ENCODE data around the gene CNPY4. TPM values are rescaled to one million over a fixed set of nuclear protein-coding genes. Genes with fewer than 3 reads are reported as not detected.

CNPY4 gene
- total and polyA plus RNA-seq, 2 donors (not counting 1 experiment from before 2014, with no cell fraction given) = 8.0 to 13.9 TPM

- peaks cover 50% of the 10 kb centered on the region for H3K4me1 Mint-ChIP-seq
- H3K27ac Mint-ChIP-seq = peak overlapping the region; percentile 87
- Histone ChIP-seq H3K27me3 (replicated peaks in 1 of 4; ENCODE audit: control extremely low read depth in 1 of 4, control insufficient read depth in 3 of 4, insufficient read depth in 4 of 4, low read length in 3 of 4) (no peaks in the 10 kb centered on the region), H3K36me3 (replicated peaks in 1 of 2; ENCODE audit: control extremely low read depth in 1 of 2, control insufficient read depth in 1 of 2, extremely low read depth in 1 of 2, insufficient read depth in 2 of 2, low read length in 1 of 2) (peaks cover 0 to 51% of the 10 kb centered on the region in 2 experiments), H3K27ac (ENCODE audit: low read length in 2 of 2) (peak overlapping the region; percentile 54 to 84), H3K9ac (ENCODE audit: low read length) (no peak overlapping the region), H3K9me3 (ENCODE audit: control extremely low read depth in 1 of 3, control insufficient read depth in 2 of 3, insufficient read depth in 1 of 3, low read length in 2 of 3) (no peaks in the 10 kb centered on the region), H3K4me2 (replicated peaks; ENCODE audit: low read depth, low read length, poor library complexity, severe bottlenecking) (peak overlapping the region; percentile 92), H2AFZ (ENCODE audit: insufficient read depth, low read depth, low read length, poor library complexity, severe bottlenecking) (no peak overlapping the region), H3K4me3 (ENCODE audit: control extremely low read depth in 1 of 5, extremely low read depth in 1 of 5, insufficient read depth in 1 of 5, low read depth in 2 of 5, low read length in 4 of 5) (peak overlapping the region in 1 of 5 experiments; percentile 11), H3K4me1 (ENCODE audit: control insufficient read depth in 2 of 2, insufficient read depth in 2 of 2, low read length in 2 of 2) (peaks cover 34 to 46% of the 10 kb centered on the region in 2 donors), H4K20me1 (ENCODE audit: control insufficient read depth, insufficient read depth, low read length, poor library complexity, severe bottlenecking) (peaks cover 28% of the 10 kb centered on the region), H3K79me2 (ENCODE audit: control insufficient read depth, insufficient read depth, low read length) (peaks cover 42% of the 10 kb centered on the region)
- ChIA-PET CTCF (interaction anchor here (0.9 to 5.1 kb wide), 5 partner anchors 8 to 34 kb away, joined by 3 to 18 read pairs (median 3); partner anchors contain the start of gene LAMTOR4), POLR2A (interaction anchor here (0.6 to 2.9 kb wide), 6 partner anchors 8 to 61 kb away, joined by 4 to 16 read pairs (median 7); partner anchors contain the start of genes GPC2 and LAMTOR4)
- intact Hi-C loops (cut with micrococcal nuclease) = loop anchor here (5.0 kb wide), 2 partner anchors 36 to 181 kb away; no protein-coding TSS in a partner anchor
- TF ChIP-seq CTCF (IDR thresholded peaks at IDR 0.05) (no peak), EZH2 (IDR thresholded peaks at IDR 0.05; ENCODE audit: borderline replicate concordance, insufficient read depth, low read depth, low read length, poor library complexity, severe bottlenecking) (no peak)
- WGBS (ENCODE audit: insufficient coverage) = 67% methylated on average over 12 of the region's 16 CpGs
- H3K27me3 Mint-ChIP-seq = no peaks in the 10 kb centered on the region
- peak; percentile 58 for DNase-seq
- peak overlapping the region; percentile 87 for H3K4me3 Mint-ChIP-seq
- H3K9me3 Mint-ChIP-seq (ENCODE audit: insufficient read depth) = no peaks in the 10 kb centered on the region
- peak; percentile 20 for ATAC-seq (ENCODE audit: low read depth)
Measured at GRCh38 chr7:100156331-100157068, 37.1 kb downstream of the CNPY4 start.

- no peaks in the 10 kb centered on the region for H3K27me3 ChIP-seq (replicated peaks in 1 of 4; ENCODE audit: control extremely low read depth in 1 of 4, control insufficient read depth in 3 of 4, insufficient read depth in 4 of 4, low read length in 3 of 4)
- peaks cover 45% of the 10 kb centered on the region for H3K4me1 Mint-ChIP-seq
Measured at GRCh38 chr7:100157069-100157333, 37.6 kb downstream of the CNPY4 start.

More at GRCh38 chr7:100157069-100157333, 37.6 kb downstream of the CNPY4 start:
- H2AFZ ChIP-seq (ENCODE audit: insufficient read depth, low read depth, low read length, poor library complexity, severe bottlenecking) = no peak overlapping the region
- Mint-ChIP-seq H3K9me3 (ENCODE audit: insufficient read depth) (no peaks in the 10 kb centered on the region), H3K4me3 (peak overlapping the region; percentile 87), H3K27ac (peak overlapping the region; percentile 87), H3K27me3 (no peaks in the 10 kb centered on the region)
- peaks cover 0 to 49% of the 10 kb centered on the region in 2 experiments for H3K36me3 ChIP-seq (replicated peaks in 1 of 2; ENCODE audit: control extremely low read depth in 1 of 2, control insufficient read depth in 1 of 2, extremely low read depth in 1 of 2, insufficient read depth in 2 of 2, low read length in 1 of 2)
- CTCF ChIA-PET = interaction anchor here (0.9 to 5.1 kb wide), 5 partner anchors 8 to 33 kb away, joined by 3 to 18 read pairs (median 3); partner anchors contain the start of gene LAMTOR4
- peak overlapping the region; percentile 54 to 84 for H3K27ac ChIP-seq (ENCODE audit: low read length in 2 of 2)
- WGBS (ENCODE audit: insufficient coverage) = 69% methylated on average over 4 of the region's 5 CpGs
- ATAC-seq (ENCODE audit: low read depth) (no peak), DNase-seq (peak; percentile 28)
- peaks cover 28% of the 10 kb centered on the region for H4K20me1 ChIP-seq (ENCODE audit: control insufficient read depth, insufficient read depth, low read length, poor library complexity, severe bottlenecking)
- intact Hi-C loops (cut with micrococcal nuclease) = loop anchor here (5.0 kb wide), 2 partner anchors 35 to 180 kb away; no protein-coding TSS in a partner anchor
- H3K4me1 ChIP-seq (ENCODE audit: control insufficient read depth in 2 of 2, insufficient read depth in 2 of 2, low read length in 2 of 2) = peaks cover 29 to 41% of the 10 kb centered on the region in 2 donors
- H3K9ac ChIP-seq (ENCODE audit: low read length) = no peak overlapping the region
- no peaks in the 10 kb centered on the region for H3K9me3 ChIP-seq (ENCODE audit: control extremely low read depth in 1 of 3, control insufficient read depth in 2 of 3, insufficient read depth in 1 of 3, low read length in 2 of 3)
- POLR2A ChIA-PET = interaction anchor here (0.6 to 2.9 kb wide), 5 partner anchors 9 to 61 kb away, joined by 4 to 16 read pairs (median 7); partner anchors contain the start of genes GPC2 and LAMTOR4
- TF ChIP-seq EZH2 (IDR thresholded peaks at IDR 0.05; ENCODE audit: borderline replicate concordance, insufficient read depth, low read depth, low read length, poor library complexity, severe bottlenecking) (no peak), CTCF (IDR thresholded peaks at IDR 0.05) (no peak)
- peak overlapping the region in 2 of 5 experiments; percentile 11 to 95 for H3K4me3 ChIP-seq (ENCODE audit: control extremely low read depth in 1 of 5, extremely low read depth in 1 of 5, insufficient read depth in 1 of 5, low read depth in 2 of 5, low read length in 4 of 5)
- peak overlapping the region; percentile 92 for H3K4me2 ChIP-seq (replicated peaks; ENCODE audit: low read depth, low read length, poor library complexity, severe bottlenecking)
- peaks cover 37% of the 10 kb centered on the region for H3K79me2 ChIP-seq (ENCODE audit: control insufficient read depth, insufficient read depth, low read length)

Data from B cell (primary cell).